ENCODE data around the gene PACSIN1.
A peak's percentile ranks its signal among the peaks of the same experiment; 100 is the strongest.

The PACSIN1 gene

DNA sequence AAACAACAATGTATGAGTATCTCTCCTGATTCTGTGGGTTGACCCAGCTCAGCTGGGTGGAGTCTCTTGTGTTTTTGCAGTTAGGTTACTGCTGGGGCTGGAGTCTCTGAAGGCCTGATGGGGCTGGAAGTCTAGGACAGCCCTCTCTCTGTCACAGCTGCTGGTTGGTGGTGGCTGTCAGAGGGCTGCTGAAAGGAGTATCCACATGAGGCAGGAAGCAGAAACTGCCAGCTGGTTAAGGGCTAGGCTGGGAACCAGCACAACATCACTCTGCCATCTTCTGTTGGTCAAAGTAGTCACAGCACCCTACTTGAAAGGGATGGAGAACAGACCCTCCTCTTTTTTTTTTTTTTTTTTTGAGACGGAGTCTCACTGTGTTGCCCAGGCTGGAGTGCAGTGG is 10.0 kb upstream of the PACSIN1 start:
- no peak overlapping the region for H3K4me3 ChIP-seq (ENCODE audit: low read length)
- DNase-seq (ENCODE audit: low read depth, low spot score), result peak; percentile 30

DNA sequence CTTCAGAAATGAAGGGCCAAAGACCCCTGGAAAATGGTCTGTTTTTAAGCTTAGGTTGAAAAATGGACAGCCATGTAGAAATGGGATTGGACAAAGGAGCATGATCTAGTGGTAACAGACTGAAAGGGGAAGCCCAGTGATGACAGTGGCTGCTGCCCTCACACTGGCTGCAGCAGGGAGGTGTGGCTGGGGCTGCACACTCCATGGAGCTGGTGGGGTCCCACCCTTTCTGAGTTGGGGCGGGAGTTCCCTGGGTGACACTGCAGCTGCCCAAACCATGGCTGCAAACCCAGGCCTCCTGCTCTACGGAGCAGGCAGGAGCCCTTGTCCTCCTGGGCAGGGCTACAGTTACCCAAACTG is 8.5 kb upstream of the PACSIN1 start:
- H3K4me3 ChIP-seq (ENCODE audit: low read length), result no peak overlapping the region
- no peak for DNase-seq (ENCODE audit: low read depth, low spot score)

DNA sequence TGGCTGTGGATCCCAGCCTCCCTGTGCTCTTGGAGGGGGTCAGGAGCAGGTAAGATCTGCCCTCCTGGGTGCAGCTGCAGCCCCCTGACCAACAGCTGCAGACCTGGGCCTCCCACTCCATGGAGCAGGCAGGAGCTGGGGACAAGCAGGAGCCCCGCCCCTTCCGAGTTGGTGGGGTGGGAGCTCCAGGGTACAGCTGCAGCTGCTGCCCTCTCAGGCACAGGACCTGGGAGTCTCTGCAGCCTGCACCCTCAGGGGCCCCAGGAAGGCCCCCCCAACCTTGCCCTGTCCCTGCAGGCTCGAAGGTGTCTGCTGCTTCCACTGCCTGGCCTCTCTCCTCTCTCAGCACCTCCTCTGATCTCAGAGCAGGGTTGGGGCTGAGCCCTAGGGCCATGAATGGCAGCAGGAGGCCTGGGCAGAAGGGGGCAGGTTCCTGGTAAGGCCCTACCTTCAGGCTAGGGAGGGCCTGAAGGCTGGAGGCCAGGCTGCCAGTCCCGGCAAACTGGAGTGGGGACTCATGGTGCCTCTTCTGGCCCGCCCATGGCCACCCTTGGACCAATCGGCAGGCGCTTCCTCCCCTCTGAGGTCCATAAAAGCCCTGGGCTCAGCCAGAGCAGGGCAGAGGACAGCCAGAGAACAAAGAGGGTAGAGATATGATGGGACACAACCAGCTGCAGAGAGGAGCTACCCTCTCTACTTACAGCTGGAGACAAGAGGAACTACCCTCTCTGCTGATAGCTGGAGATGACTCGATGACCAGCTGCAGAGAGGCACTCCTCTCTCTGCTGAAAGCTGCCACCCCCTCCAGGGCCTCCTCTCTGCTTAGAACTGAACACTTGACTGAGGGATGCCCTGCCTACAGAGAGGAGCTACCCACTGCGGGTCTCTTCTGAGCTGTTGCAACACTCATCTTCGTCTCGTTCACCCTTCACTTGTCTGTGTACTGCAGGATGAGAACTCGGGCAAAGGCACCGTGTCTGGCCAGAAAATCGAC is 7.8 kb upstream of the PACSIN1 start:
- H3K4me3 ChIP-seq (ENCODE audit: low read length), result no peak overlapping the region
- no peak for DNase-seq (ENCODE audit: low read depth, low spot score)

DNA sequence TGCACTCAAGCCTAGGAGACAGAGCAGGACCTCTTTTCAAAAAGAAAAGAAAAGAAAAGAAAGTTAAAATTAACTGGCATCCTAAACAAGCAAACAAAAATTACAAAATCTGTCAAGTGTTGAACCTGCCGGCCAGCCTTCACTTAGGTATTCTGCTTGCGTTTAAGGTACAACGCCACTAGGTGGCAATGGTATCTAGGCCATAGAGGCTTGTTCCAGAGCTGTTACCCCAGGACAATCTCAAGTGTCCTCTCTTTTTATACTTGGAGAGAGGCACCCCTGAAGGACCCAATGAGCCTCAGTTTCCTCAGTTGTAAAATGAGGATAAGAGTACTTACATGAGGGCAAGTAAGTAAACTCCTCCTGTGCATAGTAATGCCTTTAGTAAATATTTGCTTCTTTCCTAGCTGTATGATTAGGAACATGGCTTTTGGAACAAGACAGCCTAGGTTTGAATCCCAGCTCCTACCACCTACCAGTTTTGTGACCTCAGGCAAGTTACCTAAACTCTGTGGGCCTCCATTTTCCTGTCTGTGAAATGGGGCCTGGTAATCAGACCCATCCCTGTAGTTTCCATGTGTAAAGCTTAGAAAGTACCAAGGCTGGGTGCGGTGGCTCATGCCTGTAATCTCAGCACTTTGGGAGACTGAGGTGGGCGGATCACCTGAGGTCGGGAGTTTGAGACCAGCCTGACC is 5.8 kb upstream of the PACSIN1 start:
- H3K4me3 ChIP-seq (ENCODE audit: low read length), result no peak overlapping the region
- peak; percentile 55 for DNase-seq (ENCODE audit: low read depth, low spot score)

GRCh38 chr6:34460796-34461507 is 4.9 kb upstream of the PACSIN1 start:
- DNase-seq (ENCODE audit: low read depth, low spot score), result no peak
- H3K4me3 ChIP-seq (ENCODE audit: low read length), result no peak overlapping the region

- DNase-seq (ENCODE audit: low read depth, low spot score), result no peak
- no peak overlapping the region for H3K4me3 ChIP-seq (ENCODE audit: low read length)
Measured at GRCh38 chr6:34462010-34462409, 3.9 kb upstream of the PACSIN1 start.

DNA sequence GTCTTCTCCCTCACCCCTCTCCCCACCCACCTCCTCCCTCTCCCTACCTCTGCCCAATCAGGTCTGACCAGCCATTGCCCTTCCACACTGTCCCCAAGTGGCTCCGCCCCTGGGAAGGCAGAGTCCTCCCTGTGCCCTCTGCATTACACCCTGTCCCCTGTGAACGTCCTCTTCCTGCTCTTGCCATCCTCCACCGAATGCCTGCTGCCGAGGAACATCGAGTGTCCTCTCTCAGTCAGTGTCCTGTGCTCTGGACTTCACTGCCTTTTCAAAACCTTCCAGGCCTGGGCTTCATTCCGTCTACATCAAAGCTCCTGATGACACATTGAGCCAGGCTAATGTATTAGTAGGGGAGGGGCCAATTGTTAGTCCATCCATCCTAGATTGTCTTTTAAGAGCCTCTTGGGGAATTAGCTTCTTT is 3.3 kb upstream of the PACSIN1 start:
- no peak for DNase-seq (ENCODE audit: low read depth, low spot score)
- H3K4me3 ChIP-seq (ENCODE audit: low read length), result no peak overlapping the region

DNA sequence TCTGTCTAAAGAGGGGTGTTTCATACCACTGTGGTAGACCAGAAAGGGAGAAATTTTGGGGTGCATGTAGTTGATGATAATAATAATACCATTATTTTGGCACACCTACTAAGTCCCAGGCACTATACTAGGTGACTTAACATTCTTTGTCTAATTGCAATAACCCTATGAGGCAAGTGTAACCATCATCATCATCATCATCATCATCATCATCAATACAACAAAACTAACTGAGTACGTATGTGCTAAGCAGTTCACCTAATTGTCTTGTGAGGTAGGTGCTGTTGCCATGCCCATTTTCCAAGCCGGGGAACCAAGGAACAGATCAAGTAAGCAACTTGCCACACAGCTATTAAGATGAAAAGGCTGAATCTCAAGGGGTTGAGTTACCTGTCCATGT is 2.6 kb upstream of the PACSIN1 start:
- no peak for DNase-seq (ENCODE audit: low read depth, low spot score)

DNA sequence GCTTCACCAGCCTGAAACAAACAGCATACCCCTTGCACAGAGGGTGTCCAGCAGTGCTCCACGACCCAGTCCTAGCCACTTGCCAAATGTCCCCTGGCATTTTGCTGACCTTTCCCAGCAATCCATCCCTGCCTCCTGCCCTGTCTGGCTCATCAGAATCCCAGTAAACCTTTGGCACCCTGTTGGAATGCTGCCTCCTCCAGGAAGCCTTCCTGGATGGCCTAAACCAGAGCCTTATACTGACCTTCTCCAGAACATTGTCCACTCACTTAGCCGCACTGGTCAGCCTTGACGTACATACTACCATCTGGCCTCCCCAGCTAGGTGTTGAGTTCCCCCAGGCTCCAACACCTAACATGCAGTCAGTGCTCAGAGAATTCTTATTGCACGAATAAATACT is 2.0 kb upstream of the PACSIN1 start:
- no peak overlapping the region for H3K4me3 ChIP-seq (ENCODE audit: low read length)
- DNase-seq (ENCODE audit: low read depth, low spot score), result no peak

More for the DNA sequence above, 2.6 kb upstream of the PACSIN1 start:
- H3K4me3 ChIP-seq (ENCODE audit: low read length), result no peak overlapping the region

DNA sequence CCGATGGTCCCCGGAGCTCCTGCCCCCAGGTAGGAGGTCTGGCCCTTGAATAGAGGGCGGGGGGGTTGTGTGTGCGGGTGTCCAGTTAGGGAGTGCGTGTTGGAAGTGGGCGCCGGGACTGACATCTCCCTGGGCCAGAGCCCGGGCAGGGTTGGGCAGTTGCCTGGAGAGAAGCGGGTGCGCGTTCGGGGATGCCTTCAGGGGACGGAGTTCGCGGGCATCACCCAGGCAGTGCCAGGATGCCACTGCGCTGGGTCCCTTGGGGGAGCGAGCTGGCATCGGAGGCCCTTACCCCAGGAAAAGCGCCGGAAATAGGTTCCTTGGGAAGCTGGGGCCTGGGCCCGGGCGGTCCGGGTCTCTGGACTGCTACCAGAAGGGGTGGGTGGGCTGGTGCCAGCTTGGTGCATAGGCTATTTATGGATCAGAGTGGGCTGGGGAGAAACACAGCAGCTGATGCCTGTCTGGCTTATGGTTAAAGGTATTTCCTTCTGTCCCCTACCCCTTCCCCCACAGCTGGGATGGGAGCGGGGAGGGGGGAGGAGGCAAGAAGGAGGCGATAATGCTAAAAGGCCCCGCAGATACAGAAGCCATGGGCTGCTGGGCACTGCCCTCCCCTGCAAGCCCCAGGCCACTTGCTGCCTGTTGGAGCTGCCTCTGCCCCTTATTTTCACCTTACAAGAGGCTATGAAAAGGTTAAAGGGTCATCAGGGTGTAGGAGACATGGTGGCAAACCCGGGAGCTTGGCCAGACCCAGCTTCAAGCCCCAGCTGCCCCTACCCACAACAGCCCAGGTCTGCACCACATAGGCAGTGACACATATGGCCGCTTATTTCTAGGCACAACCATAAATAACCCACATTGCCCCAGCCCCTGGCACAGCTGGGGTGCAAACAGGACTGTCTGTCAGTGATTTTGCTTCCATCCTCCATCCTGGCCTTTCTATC is 638 bp downstream of the PACSIN1 start:
- H3K4me3 ChIP-seq (ENCODE audit: low read length), result no peak overlapping the region
- DNase-seq (ENCODE audit: low read depth, low spot score), result no peak

DNA sequence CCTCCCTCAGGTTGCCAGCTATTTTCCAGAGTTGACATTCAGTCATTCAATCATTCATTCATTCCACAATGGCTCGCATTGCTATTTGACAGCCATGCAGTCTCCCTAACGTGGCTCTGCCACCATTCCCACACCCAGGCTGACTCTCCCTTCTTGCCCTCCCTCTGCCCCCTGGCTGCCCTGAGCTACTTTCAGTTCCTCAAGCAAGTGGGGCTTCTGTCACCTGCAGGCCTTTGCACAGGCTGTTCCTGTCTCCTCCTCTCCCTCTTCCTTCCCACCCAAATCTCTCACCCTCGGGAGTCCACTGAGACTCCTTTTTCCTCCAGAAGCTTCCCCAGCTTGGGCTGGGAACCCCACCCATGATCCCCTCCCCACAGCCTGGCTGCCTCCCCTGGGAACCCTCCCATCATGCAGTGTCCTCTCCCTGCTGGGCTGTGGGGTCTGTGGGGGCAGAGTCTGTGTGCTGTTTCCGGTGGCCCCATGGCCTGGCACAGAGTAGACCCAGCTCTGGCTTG is 2.6 kb downstream of the PACSIN1 start:
- H3K4me3 ChIP-seq (ENCODE audit: low read length), result no peak overlapping the region
- DNase-seq (ENCODE audit: low read depth, low spot score), result no peak

- no peak for DNase-seq (ENCODE audit: low read depth, low spot score)
Measured at GRCh38 chr6:34469499-34469898, 3.6 kb downstream of the PACSIN1 start.

DNA sequence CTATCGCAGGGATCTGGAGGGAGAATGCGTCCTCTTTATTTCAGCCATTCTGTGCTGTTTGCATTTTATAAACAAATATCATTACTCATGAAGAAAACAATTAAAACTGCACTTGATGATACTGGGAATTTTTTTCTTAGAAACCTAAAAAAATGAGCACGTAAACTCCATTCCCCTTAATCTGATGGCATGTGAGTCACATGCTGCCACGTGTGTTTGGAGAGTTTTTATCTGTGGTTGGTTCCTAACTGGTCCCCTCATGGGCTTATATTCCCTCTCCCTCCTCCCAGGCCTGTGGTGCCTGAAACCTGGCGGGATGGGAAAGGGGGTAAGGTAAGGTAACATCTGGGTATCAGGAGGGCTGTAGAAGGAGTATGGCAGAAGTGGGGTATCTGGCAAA is 6.5 kb downstream of the PACSIN1 start:
- no peak overlapping the region for H3K4me3 ChIP-seq (ENCODE audit: low read length)
- no peak for DNase-seq (ENCODE audit: low read depth, low spot score)

More at GRCh38 chr6:34469499-34469898, 3.6 kb downstream of the PACSIN1 start:
- no peak overlapping the region for H3K4me3 ChIP-seq (ENCODE audit: low read length)

DNA sequence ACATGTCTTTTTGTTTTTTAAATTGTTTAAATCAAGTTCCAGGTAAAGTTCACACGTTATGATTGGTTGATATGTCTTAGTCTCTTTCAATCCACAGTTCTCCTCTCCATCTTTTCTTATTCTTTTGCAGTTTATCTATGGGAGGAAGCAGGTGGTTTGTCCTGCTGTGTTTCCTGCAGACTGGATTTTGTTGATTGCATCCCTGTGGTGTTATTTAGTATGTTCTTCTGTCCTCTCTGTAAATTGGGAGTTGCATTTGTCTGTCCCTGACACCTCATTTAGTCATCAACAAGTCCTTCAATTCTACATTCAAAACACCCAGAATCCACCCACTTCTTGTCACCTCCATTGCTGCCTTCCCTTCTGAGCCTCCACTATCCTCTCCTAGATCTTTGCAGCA is 8.1 kb downstream of the PACSIN1 start:
- no peak overlapping the region for H3K4me3 ChIP-seq (ENCODE audit: low read length)
- DNase-seq (ENCODE audit: low read depth, low spot score), result no peak

GRCh38 chr6:34474754-34475153 is 8.9 kb downstream of the PACSIN1 start:
- no peak overlapping the region for H3K4me3 ChIP-seq (ENCODE audit: low read length)
- DNase-seq (ENCODE audit: low read depth, low spot score), result no peak

- H3K4me3 ChIP-seq (ENCODE audit: low read length), result no peak overlapping the region
- DNase-seq (ENCODE audit: low read depth, low spot score), result no peak
Measured at GRCh38 chr6:34475238-34475682, 9.4 kb downstream of the PACSIN1 start.

DNA sequence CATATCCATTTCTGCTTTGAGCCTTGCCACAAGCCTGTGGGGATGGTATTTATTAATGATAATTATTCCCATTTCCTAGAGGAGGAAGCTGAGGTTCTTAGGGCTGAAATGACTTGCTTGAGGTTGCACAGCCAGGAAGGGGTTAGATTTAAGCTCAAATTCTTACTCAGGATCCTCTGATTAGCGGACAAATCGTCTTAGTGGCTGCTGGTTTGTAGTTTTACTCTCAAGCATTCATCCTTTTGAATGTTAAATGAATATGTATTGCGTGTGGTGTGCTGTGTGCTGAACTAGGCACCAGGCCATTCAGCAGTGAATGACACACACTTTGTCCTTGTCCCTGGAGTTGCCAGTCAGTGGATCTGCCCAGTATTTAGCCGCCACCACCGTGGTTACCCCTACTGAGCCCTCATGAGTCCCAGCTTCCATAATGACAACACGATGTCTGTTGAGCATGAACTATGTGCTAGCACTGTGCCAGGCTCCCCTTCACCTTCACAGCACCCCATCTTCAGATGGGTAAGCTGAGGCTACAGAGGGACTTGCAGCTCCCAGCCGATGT is 10.0 kb downstream of the PACSIN1 start:
- no peak overlapping the region for H3K4me3 ChIP-seq (ENCODE audit: low read length)
- no peak for DNase-seq (ENCODE audit: low read depth, low spot score)

- no peak overlapping the region for H3K4me3 ChIP-seq (ENCODE audit: low read length)
- DNase-seq (ENCODE audit: low read depth, low spot score), result no peak
Measured at GRCh38 chr6:34476447-34476846, 10.6 kb downstream of the PACSIN1 start.
